ENCODE results near the gene SLC25A13.
"Not testable (repeated sequence)": the region's sequence is repeated elsewhere in the genome, so short reads cannot be mapped to it uniquely, and the experiment has no call there.

SLC25A13 gene

DNA sequence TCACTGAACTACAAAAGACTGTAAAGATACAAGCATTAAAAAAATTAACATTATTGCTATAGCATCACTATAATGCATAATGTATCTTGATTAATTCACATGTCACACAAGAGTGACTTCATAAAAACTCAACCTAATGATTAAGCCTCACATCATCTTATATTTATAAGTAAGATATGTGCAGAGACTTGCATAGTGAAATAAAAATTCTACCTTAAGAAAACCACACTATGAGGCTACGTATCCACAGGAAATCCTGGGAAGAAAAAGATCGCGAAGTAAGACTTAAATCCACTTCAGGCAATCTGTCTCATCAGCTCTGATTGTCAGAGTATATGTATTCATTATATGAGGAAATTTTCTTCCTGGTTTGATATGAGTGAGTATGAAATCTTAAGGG is 160.0 kb downstream of the SLC25A13 start:
- Histone ChIP-seq H3K27ac (replicated peaks) (no peak overlapping the region), H3K4me3 (replicated peaks; ENCODE audit: insufficient read depth, low read length) (no peak overlapping the region), H3K27me3 (ENCODE audit: insufficient read depth, poor library complexity, severe bottlenecking) (no peaks in the 10 kb centered on the region)
- no peak for DNase-seq (ENCODE audit: low read depth in 1 of 2, low spot score in 1 of 2)
- TF ChIP-seq, protein P1, sequence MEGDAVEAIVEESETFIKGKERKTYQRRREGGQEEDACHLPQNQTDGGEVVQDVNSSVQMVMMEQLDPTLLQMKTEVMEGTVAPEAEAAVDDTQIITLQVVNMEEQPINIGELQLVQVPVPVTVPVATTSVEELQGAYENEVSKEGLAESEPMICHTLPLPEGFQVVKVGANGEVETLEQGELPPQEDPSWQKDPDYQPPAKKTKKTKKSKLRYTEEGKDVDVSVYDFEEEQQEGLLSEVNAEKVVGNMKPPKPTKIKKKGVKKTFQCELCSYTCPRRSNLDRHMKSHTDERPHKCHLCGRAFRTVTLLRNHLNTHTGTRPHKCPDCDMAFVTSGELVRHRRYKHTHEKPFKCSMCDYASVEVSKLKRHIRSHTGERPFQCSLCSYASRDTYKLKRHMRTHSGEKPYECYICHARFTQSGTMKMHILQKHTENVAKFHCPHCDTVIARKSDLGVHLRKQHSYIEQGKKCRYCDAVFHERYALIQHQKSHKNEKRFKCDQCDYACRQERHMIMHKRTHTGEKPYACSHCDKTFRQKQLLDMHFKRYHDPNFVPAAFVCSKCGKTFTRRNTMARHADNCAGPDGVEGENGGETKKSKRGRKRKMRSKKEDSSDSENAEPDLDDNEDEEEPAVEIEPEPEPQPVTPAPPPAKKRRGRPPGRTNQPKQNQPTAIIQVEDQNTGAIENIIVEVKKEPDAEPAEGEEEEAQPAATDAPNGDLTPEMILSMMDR (IDR thresholded peaks at IDR 0.05; ENCODE audit: insufficient read depth, low read length) = no peak

DNA sequence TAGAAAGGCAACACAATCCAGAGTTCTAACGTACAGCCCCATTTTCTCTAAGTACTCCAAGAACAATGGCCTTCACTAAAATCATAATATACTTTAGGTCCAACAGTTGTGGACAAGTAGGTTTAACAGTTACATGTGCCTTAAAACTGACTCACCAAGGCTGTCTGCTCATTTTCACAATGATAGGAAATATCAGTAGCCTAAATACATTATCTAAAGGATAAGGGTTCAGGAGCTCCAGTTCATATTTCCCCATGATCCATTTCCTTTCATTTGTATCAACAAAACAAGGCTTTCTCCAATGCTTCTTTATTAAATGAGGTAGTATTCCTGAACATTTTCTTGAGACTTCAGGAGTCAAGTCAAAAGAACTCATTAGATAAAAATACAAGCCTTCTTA is 164.0 kb downstream of the SLC25A13 start:
- TF ChIP-seq, protein P1 (IDR thresholded peaks at IDR 0.05; ENCODE audit: insufficient read depth, low read length) = no peak
- no peak for TF ChIP-seq POLR2AphosphoS5 (IDR thresholded peaks at IDR 0.05; ENCODE audit: low read depth)
- TF ChIP-seq SPI1 (IDR thresholded peaks at IDR 0.05; ENCODE audit: borderline replicate concordance, low read depth) = no peak
- TF ChIP-seq, protein P2, sequence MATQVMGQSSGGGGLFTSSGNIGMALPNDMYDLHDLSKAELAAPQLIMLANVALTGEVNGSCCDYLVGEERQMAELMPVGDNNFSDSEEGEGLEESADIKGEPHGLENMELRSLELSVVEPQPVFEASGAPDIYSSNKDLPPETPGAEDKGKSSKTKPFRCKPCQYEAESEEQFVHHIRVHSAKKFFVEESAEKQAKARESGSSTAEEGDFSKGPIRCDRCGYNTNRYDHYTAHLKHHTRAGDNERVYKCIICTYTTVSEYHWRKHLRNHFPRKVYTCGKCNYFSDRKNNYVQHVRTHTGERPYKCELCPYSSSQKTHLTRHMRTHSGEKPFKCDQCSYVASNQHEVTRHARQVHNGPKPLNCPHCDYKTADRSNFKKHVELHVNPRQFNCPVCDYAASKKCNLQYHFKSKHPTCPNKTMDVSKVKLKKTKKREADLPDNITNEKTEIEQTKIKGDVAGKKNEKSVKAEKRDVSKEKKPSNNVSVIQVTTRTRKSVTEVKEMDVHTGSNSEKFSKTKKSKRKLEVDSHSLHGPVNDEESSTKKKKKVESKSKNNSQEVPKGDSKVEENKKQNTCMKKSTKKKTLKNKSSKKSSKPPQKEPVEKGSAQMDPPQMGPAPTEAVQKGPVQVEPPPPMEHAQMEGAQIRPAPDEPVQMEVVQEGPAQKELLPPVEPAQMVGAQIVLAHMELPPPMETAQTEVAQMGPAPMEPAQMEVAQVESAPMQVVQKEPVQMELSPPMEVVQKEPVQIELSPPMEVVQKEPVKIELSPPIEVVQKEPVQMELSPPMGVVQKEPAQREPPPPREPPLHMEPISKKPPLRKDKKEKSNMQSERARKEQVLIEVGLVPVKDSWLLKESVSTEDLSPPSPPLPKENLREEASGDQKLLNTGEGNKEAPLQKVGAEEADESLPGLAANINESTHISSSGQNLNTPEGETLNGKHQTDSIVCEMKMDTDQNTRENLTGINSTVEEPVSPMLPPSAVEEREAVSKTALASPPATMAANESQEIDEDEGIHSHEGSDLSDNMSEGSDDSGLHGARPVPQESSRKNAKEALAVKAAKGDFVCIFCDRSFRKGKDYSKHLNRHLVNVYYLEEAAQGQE (IDR thresholded peaks at IDR 0.05; ENCODE audit: insufficient replicate concordance, low read depth) = no peak
- no peak for TF ChIP-seq GABPA (IDR thresholded peaks at IDR 0.05; ENCODE audit: low read depth)
- no peak for DNase-seq (ENCODE audit: low read depth in 1 of 2, low spot score in 1 of 2)
- Histone ChIP-seq H3K27me3 (ENCODE audit: insufficient read depth, poor library complexity, severe bottlenecking) (no peaks in the 10 kb centered on the region), H3K4me3 (replicated peaks; ENCODE audit: insufficient read depth, low read length) (no peak overlapping the region), H3K27ac (replicated peaks) (no peak overlapping the region)

DNA sequence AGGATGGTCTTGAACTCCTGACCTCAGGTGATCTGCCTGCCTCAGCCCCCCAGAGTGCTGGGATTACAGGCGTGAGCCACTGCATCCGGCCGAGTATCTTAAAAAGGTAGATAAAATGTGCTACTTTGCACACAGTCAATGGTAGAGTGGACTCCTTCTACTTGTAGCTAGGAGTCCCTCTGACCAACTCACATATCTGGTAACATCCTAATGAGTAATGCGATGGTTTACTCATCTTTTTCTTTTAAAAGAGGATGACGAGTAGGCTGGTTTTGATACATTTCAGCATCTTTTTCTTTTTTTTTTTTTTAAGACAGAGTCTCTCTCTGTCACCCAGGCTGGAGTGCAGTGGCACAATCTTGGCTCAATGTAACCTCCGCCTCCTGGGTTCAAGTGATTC is 167.4 kb downstream of the SLC25A13 start:
- not testable (repeated sequence) for DNase-seq (ENCODE audit: low read depth in 1 of 2, low spot score in 1 of 2); H3K4me3 ChIP-seq (replicated peaks; ENCODE audit: insufficient read depth, low read length); H3K27ac ChIP-seq (replicated peaks); H3K27me3 ChIP-seq (ENCODE audit: insufficient read depth, poor library complexity, severe bottlenecking)

DNA sequence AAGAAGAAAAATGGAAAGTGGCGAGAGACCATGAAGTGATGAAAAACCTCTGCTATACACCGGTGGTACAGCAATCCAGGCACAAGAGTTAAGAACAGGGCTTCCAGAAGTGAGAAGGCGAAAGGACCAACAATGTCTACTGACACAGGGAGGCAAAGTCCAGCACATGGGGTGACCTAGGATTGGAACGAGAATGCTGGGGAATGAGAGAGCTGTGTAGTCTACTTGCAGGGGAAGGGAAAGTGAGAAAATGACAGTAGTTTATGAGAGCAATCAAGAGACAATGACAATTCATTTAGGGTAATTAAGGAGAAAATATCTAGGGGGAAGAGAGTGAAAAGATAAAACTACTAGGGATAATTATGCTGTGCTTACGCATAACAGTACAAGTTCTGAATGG is 169.2 kb downstream of the SLC25A13 start:
- no peaks in the 10 kb centered on the region for H3K27me3 ChIP-seq (ENCODE audit: insufficient read depth, poor library complexity, severe bottlenecking)
- H3K27ac ChIP-seq (replicated peaks) = no peak overlapping the region
- TF ChIP-seq GABPA (IDR thresholded peaks at IDR 0.05; ENCODE audit: low read depth) = no peak
- TF ChIP-seq SPI1 (IDR thresholded peaks at IDR 0.05; ENCODE audit: borderline replicate concordance, low read depth) = no peak
- TF ChIP-seq, protein P2 (IDR thresholded peaks at IDR 0.05; ENCODE audit: insufficient replicate concordance, low read depth) = no peak
- TF ChIP-seq POLR2AphosphoS5 (IDR thresholded peaks at IDR 0.05; ENCODE audit: low read depth) = no peak
- TF ChIP-seq, protein P1 (IDR thresholded peaks at IDR 0.05; ENCODE audit: insufficient read depth, low read length) = no peak
- no peak for DNase-seq (ENCODE audit: low read depth in 1 of 2, low spot score in 1 of 2)
- no peak overlapping the region for H3K4me3 ChIP-seq (replicated peaks; ENCODE audit: insufficient read depth, low read length)

Data from HL-60 (cell line).